ENCODE measurements around the gene IDS.
"Not testable (repeated sequence)": the region's sequence is repeated elsewhere in the genome, so short reads cannot be mapped to it uniquely, and the experiment has no call there.

The IDS gene

DNA sequence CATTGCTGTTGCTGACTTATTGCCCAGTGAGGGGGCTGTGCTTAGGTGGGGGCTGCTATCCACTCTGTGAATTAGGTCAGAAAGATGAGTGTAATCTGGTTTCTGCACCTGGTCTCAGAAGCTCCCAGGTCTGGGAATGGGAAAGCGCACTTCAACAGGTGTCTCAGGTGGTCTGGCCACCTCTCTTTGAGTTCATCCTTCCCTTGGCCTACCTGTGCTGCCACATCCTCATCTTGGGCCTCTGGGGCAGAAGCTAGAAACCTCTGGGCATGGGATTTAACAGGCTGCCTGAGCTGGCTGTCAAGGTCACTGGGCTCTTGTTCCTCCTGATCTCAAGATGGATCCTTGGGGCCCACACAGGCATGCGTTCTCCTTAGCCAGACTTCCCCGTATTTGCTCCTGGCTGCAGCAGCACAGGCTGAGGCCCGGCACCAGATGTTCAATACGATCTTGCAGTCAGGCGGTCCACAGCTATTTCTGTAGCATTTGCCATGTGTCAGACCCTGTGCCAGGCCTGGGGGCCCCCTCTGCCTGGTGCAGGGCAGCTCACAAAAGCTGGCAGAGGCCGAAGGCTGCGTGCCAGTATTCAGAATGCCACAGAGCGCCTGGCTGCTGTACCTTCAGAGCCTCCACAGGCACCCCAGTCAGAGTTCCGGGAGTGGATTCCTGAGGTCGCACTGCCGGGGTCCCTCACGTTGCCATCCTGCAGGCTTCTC lies 21.4 kb upstream of the IDS start:
- DNase-seq, result not testable (repeated sequence)

DNA sequence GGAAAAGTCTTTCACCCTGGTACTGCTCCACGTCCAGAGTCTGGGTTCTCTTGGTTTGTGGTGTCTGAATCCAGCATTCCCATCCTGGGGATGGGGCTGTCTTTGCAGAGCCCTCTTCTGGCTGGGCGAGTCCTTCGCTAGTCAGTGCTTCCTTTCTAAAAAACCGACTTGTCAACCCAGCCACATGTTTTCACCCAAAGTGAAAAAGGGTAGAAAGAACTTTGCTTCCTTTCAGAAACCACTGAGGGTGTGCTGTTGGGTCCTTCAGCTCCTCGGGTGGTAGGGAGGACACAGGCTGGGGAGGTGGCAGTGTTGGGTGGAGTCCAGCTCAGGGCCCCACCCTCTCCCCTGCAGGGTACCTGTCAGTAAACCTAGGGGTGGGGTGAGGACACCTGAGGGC lies 20.8 kb upstream of the IDS start:
- not testable (repeated sequence) for DNase-seq

DNA sequence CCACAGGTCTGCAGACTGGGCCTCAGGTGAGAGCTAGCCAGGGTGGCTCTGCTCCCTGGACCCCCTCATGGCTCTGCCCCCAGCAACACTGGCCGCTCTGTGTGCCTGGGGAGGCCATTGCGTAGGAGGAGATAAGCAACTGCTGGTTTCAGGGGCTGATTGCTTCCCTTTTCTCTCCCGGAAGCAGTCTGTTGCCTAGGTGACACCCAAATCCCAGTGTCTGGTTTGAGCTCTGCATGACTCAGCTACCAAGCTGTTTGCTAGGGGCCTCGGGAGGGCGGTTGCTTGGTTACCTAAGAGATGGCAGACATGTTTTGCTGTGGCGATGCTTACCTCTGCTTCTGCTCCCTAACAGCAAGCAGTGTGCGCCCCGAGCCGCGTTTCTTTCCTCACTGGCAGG lies 20.3 kb upstream of the IDS start:
- peak; percentile 40 for DNase-seq

DNA sequence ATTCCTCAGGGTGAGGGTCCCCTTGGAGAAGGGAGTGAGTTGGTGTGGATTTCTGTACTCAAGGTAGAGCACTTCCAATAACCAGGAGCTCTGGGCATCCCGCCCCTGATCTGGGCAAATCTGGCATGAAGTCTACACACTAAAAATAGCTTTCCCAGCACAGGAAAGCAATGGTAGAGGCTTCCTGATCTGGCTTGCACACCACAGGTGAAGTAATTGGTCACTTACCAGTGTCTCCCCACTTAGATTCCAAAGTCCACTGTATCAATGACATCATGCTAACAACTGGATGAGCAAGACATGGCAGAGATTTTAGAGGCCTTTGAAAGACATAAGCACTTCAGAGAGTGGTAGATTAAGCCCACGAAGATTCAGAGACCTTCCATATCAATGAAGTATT lies 17.8 kb upstream of the IDS start:
- no peak for DNase-seq

DNA sequence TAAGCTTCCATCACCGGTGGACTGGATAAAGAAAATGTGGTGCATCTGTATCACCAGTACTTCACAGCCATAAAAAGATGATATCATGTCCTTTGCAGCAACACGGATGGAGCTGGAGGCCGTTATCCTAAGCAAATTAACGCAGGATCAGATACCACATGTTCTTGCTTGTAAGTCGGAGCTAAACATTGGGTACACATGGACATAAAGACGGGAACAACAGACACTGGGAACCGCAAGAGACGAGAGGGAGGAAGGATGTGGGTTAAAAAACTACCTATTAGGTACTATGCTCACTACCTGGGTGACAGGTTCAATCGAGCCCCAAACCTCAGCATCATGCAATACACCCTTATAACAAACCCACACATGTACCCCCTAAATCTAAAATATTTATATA lies 16.3 kb upstream of the IDS start:
- DNase-seq, result no peak

DNA sequence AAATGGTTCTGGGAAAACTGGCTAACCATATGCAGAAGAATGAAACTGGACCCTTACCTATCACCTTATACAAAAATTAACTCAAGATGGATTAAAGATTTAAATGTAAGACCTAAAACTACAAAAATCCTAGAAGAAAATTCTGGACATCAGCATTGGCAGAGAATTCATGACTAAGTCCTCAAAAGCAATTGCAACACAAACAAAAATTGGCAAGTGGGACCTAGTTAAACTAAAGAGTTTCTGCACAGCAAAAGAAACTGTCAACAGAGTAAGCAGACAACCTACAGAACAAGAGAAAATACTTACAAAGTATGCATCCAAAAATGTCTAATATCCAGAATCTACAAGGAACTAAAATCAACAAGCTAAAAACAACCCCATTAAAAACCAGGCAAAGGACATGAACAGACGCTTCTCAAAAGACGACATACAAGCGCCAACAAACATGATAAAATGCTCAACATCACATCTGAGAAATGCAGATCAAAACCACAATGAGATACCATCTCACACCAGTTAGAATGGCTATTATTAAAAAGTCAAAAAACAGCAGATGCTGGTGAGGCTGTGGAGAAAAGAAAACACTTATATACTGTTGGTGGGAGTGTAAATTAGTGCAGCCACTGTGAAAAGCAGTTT lies 15.7 kb upstream of the IDS start:
- DNase-seq, result not testable (repeated sequence)

DNA sequence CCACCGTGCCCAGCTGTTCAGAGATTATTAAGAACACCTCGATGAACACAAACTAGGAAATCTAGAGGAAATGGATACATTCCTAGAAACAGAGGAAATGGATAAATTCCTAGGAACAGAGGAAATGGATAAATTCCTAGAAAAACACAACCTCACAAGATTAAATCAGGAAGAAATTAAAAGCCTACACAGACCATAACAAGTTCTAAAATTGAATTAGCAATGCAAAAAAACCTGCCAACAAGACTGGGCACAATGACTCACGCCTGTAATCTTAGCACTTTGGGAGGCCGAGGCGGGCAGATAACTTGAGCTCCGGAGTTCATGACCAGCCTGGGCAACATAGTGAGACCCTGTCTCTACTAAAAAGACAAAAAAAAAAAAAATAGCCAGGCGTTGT lies 13.1 kb upstream of the IDS start:
- no peak for DNase-seq

DNA sequence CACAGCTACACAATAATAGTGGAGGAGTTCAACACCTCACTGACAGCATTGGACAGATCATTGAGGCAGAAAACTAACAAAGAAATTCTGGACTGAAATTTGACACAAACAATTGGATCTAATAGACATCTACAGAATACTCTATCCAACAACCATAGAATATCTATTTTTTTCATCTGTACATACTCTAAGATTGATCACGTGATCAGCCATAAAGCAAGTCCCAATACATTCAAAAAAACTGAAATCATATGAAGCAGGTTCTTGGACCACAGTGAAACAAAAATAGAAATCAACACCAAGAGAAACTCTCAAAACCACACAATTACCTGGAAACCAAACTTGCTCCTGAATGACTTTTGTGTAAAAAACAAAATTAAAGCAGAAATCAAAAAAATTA lies 12.2 kb upstream of the IDS start:
- DNase-seq, result no peak

DNA sequence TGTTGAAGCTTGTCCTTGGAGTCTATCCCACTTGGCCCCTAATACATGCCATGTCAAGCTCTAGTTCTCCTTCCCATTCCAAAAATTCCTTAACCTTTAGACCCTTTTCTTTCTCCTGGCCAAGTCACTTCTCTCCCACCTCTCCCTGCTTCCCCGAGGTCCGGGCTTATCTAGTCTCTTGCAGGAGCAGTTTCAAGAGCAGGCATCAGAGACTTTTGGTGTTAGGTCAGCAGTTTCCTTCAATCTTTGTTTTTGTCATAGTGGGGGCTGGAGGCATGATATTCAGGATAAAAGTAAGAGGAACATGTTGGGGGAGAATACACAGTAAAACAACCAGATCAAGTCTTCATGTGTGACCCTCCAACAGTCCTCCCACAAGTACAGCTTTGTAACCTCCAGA lies 11.5 kb upstream of the IDS start:
- DNase-seq, result no peak

DNA sequence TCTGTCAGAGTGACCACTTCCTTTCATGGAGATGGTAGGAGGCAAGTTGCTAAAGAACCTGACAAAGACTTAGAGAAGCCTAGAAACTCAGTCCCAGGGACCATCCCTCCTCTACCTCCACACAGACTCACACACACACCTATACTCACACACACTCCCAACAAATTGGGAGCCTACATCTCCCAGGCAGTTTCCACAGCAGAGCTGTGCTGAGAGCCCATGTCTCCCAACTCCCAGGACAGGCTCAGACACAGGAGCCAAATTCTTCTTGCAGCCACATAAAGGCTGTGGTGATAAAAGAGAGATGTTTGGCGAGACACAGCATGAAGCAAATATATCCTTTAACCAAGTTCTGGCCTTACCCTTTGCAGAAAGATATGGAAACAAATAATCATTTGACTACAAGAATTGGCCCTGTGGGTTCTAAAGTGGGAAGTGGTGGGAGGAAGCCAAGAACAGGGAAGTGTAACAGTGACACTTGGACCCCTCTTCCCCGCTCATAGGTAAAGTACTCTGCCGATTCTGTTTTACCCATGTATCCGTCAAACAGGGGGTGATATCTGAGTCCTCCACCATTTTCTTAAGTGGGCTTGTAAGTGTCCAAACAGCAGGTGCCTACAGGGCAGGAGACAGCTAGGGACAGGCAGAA lies 11.0 kb upstream of the IDS start:
- no peak for DNase-seq

DNA sequence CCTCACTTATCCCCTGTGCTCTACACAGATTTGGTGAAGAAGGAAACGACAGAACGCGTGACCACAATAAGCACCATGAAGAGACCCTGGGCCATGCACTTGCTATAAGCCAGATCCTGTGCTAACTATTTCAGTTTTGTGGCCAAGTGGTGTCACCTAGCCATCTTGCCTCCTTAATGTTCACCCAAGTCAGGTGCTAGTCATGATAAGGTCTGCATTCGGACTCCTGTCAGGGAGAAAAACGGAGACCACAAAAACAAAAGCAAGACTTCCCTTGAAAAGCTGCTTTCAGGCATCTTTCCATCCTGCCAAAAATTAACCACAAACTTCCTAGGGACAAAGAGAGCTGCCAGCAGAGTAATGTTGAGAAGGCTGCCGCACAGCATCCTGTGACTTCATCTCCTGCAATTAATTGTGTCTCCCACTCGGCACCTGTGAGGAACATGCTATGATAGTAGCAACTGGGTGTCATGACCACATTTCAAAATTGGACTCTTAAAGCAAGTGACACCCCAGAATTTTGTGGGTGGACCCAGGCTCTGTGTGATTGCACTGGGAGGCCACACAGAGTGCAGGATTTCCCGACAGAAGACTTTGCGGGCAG lies 8.8 kb upstream of the IDS start:
- DNase-seq, result no peak

DNA sequence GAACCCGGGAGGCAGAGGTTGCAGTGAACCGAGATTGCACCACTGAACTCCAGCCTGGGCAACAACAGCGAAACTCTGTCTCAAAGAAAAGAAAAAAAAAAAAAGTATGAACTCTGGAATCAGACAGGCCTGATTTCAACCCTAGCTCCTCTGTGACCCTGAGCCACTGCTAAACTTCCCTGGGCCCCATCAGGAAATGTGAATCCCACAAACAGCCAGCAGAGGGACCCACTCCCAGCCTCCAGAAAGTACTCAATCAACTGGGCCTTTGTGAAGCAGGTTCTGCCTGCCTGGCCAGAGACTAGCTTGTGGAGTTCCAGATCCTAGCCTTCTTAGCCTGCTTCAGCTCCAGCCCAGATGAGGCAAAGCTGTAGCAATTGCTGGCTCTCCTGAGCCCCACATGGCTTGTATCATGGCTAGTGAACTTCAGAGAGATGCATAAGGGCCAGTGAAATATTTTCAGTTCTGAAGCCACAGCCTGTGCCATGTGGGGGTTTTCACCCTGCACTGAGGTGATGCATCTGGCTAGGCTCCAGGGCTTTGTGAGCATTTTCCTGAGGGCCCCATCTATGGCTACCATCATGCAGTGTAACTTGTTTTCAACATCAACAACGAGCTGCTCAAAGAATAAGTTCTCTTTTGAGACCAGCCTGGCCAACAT lies 7.2 kb upstream of the IDS start:
- DNase-seq, result peak; percentile 12

DNA sequence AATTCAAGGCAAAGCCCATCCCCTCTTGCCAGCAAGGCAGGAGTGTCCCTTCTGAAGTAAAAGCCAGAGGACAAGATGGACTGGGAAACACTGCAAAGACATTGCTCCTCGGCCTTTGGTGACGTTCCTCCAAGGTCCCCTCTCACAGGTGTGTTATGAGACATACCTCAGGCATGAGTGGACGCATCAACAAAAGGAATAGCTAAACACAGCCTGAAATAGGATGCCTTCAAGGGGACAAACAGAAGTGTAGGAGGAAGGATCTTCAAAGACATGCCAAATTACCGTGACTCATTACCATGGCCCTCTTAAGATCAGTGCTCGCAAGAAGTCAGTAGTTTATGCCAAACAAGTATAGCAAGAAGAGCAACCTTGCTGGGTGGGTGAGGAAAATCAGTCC lies 6.0 kb upstream of the IDS start:
- no peak for DNase-seq

DNA sequence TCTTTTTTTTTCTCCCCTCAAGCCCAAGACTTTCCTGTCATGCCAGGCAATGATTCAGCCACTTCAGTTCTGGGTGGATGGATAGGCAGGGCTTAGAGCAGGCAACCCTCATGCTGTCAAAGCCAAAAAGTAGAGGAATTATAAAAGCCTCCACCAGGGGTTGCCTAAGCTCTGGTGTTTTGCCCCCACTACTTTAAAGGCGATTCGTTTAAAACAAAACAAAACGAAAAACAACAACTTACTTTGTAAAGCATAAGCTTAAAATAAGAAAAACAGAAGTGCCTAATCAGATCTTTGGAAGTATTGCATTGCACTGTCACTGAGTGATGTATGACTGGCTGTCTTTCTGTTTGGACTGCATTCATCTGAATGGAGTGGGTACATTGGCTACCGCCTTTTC lies 5.3 kb upstream of the IDS start:
- no peak for DNase-seq

DNA sequence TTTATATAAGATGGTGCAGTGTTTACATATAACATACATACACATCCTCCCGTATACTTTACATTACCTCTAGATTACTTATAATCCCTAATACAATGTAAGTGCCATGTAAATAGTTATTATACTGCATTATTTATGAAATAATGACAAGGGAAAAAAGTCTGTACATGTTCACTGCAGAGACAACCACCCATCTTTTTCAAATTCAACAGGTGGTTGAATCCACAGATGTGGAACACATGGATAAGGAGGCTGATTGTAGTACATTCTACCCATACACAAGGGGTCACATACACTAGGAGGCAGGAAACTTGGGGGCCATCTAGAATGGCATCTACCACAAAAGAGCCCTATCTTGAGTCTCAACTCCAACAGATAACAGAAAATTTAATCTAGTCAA lies 3.4 kb upstream of the IDS start:
- DNase-seq, result no peak

DNA sequence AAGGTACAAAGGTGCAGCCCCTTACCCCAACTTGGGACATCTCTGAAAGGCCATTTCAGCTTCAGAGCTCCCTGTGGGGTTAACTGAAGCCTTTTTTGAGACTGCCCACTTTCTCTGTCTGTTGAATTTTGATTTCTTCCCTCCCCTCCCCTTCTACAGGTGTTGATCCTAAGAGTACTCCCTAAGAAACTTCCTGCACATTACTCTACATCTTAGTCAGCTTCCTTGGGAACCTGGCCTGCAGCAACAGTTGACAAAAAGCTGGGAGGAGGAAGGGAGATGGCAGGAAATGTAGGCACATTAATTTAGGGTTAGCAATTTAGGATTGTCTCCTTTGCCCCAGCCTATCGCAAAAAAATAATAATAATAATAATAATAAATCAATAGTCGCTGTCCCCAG lies 1.2 kb upstream of the IDS start:
- no peak for DNase-seq

DNA sequence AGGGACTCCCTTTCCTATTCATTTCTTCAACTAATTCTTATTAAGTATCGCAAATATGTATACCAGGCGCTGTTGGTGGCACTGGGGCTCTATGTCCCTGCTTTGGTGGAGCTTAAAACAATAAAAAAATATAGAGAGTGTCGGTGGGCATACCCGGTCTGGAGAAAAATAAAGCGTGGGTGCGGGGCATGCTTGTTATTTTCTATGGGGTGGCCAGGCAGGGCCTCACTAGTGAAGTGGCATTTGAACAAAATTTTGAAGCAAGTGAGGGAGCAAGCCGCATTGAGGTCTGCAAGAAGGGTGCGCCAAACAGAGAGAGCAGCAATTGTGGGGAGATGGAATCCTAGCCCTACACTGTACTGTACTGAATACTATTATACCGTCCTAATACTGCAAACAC lies 565 bp upstream of the IDS start:
- DNase-seq, result no peak

DNA sequence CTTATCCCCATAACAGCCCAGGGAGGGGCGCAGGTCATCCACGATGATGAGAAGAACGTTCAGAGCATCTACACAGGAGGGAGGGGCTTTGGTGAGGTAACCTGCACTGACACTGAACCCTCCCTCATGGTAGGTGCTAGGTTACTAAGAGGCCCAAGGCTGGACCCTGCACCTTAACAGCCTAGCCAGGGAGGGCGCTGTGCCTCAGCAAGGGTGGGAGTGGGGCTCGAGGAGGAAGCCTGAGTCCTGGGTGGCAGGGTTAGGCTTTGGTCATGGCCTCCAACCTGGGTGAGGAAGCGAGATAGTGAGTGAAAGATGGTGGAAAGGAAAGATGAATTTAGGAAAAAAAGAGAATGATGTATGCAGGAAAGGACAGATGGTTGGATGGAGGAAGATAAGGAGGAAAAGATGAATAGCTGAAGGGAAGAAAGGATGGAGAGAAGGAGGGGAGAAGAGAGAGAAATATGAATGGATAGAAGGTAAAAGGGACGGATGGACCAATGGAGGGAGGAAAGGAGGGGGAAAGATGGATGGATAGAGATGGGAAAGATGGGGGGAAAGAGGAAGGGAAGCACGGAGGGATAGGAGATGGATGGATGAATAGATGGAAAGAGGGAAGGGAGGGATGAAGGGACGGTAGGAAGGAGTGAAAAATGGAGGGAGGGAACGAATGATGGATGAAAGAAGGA lies 736 bp downstream of the IDS start:
- DNase-seq, result peak; percentile 10

DNA sequence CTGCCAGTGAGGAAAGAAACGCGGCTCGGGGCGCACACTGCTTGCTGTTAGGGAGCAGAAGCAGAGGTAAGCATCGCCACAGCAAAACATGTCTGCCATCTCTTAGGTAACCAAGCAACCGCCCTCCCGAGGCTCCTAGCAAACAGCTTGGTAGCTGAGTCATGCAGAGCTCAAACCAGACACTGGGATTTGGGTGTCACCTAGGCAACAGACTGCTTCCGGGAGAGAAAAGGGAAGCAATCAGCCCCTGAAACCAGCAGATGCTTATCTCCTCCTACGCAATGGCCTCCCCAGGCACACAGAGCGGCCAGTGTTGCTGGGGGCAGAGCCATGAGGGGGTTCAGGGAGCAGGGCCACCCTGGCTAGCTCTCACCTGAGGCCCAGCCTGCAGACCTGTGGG lies 1.7 kb downstream of the IDS start:
- peak; percentile 13 for DNase-seq

DNA sequence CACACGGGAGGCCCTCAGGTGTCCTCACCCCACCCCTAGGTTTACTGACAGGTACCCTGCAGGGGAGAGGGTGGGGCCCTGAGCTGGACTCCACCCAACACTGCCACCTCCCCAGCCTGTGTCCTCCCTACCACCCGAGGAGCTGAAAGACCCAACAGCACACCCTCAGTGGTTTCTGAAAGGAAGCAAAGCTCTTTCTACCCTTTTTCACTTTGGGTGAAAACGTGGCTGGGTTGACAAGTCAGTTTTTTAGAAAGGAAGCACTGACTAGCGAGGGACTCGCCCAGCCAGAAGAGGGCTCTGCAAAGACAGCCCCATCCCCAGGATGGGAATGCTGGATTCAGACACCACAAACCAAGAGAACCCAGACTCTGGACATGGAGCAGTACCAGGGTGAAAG lies 2.2 kb downstream of the IDS start:
- not testable (repeated sequence) for DNase-seq

DNA sequence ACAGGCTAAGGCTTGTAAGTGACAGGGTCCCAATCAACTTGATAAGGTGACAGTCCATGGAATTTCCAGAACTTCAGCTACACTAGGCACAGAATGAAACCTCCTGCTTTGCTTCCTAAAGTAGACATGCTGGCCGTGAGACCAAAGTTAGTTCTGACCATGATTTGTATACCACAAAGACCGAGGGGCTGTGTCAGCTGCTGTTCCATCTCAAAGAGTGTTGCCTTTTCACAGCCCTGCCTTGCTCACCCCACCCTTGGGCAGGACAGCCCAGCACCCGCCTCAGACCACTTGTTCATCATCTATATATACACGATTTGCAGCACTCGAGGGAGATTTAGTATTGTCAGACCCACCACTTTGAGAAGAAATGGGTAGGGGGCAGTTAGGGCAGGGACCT lies 5.3 kb downstream of the IDS start:
- no peak for DNase-seq

DNA sequence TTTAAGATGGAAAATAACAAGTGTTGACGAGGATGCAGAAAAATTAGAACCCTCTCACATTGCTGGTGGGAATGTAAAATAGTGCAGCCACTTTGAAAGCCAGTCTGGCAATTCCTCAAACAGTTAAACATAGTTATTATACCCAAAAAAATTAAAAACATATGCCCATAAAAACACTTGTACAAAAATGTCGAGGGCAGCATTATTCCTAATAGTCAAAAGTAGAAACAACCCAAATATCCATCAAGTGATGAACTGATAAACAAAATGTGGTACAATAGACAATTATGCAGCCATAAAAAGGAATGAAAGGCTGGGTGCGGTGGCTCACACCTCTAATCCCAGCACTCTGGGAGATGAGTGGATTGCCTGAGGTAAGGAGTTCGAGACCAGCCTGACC lies 6.3 kb downstream of the IDS start:
- no peak for DNase-seq

DNA sequence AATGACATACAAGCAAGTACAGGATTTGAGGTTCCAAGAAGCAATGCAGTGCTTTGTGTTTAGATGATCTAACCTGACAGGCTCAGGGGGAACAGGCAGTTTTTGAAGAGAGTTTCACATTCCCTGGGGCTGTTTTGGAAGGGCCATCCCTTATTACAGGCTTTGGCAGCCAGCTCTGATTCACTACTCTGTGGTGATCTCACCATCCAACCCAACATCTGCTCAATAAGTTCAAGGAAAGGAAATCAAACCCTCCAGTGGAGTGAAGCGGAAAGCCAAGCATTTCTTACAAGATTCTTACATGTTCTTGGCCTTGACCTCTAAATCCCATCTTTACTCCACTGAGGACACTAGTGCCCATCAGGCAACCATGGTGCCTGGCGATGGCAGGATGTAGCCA lies 7.5 kb downstream of the IDS start:
- no peak for DNase-seq

Data from COR-L47 (cell line).